Measurements from ENCODE around the gene MYOM1. TPM values are rescaled to one million over a fixed set of nuclear protein-coding genes. Genes with fewer than 3 reads are reported as not detected.
A peak's percentile ranks its signal among the peaks of the same experiment; 100 is the strongest.

The MYOM1 gene
- total RNA-seq, 1 donor from 2014 or later = 0.46 TPM

DNA sequence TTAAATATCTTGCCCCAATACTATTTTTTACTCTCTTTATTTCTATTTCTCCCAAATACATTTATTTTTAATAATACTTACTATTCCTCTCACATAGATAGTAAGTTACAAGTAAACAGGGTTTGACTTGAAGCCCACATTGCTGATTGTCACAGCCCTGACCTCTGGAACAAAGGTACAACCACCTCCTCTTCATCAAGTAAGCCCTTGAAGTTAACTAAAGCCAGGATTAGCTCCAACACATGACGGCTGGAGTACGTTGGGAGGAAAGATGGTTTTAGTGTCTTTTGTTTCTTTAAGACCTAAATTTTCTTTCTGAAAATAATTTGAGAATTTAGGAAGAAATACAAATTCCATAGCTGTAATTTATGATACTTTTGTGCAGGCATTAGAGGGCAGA, 949 bp downstream of the MYOM1 start:
- peaks cover 39% of the 10 kb centered on the region for H3K4me1 Mint-ChIP-seq (ENCODE audit: unreplicated experiment)
- no peak overlapping the region for H3K4me3 Mint-ChIP-seq (ENCODE audit: unreplicated experiment)
- TF ChIP-seq, protein P1, sequence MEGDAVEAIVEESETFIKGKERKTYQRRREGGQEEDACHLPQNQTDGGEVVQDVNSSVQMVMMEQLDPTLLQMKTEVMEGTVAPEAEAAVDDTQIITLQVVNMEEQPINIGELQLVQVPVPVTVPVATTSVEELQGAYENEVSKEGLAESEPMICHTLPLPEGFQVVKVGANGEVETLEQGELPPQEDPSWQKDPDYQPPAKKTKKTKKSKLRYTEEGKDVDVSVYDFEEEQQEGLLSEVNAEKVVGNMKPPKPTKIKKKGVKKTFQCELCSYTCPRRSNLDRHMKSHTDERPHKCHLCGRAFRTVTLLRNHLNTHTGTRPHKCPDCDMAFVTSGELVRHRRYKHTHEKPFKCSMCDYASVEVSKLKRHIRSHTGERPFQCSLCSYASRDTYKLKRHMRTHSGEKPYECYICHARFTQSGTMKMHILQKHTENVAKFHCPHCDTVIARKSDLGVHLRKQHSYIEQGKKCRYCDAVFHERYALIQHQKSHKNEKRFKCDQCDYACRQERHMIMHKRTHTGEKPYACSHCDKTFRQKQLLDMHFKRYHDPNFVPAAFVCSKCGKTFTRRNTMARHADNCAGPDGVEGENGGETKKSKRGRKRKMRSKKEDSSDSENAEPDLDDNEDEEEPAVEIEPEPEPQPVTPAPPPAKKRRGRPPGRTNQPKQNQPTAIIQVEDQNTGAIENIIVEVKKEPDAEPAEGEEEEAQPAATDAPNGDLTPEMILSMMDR (IDR thresholded peaks at IDR 0.05) = no peak
- H3K36me3 Mint-ChIP-seq (ENCODE audit: unreplicated experiment) = no peaks in the 10 kb centered on the region
- peaks cover 4% of the 10 kb centered on the region for H3K9me3 Mint-ChIP-seq (ENCODE audit: unreplicated experiment)
- peak; percentile 4 for DNase-seq (ENCODE audit: extremely low spot score, unreplicated experiment)
- peak overlapping the region; percentile 6 for H3K27ac Mint-ChIP-seq (ENCODE audit: unreplicated experiment)
- H3K27me3 Mint-ChIP-seq (ENCODE audit: unreplicated experiment) = no peaks in the 10 kb centered on the region

DNA sequence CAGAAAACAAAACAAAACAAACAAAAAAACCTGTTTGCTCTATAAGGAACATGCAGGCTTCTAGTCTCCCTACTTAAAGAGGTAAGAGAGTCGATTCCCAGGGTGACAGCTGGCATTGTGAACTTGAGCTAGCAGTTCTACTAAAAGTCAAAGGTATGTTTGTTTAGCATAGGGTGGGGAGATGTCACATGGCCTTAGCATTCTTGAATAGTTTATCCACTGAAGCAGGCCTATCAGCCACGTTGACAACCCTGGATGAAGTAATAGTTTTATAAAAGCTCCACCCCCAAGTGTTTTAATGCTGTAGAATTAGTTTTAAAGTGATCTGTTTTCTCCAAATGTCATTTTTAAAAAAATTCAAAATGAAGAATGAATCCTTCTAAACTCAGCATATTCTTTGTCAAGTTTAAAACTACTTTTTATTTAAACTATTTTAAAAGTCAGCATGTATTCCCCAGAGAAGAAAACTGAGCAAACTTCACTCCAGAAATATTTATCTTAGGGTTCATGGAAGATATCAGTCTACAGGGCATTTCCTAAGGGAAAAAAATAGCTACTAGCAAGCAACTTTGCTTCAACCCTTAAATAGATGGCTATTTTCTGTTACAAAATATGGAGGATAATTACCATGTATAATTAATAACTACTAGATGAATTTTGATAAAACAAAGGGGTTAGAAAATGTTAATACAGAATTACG, 1.7 kb downstream of the MYOM1 start:
- H3K4me1 Mint-ChIP-seq (ENCODE audit: unreplicated experiment) = peaks cover 42% of the 10 kb centered on the region
- TF ChIP-seq, protein P1 (IDR thresholded peaks at IDR 0.05) = no peak
- H3K27ac Mint-ChIP-seq (ENCODE audit: unreplicated experiment) = peak overlapping the region; percentile 84
- H3K27me3 Mint-ChIP-seq (ENCODE audit: unreplicated experiment) = no peaks in the 10 kb centered on the region
- H3K4me3 Mint-ChIP-seq (ENCODE audit: unreplicated experiment) = no peak overlapping the region
- H3K9me3 Mint-ChIP-seq (ENCODE audit: unreplicated experiment) = peaks cover 4% of the 10 kb centered on the region
- peak; percentile 42 for DNase-seq (ENCODE audit: extremely low spot score, unreplicated experiment)
- H3K36me3 Mint-ChIP-seq (ENCODE audit: unreplicated experiment) = no peaks in the 10 kb centered on the region

- peak overlapping the region; percentile 48 for H3K27ac Mint-ChIP-seq (ENCODE audit: unreplicated experiment)
- H3K9me3 Mint-ChIP-seq (ENCODE audit: unreplicated experiment) = peaks cover 4% of the 10 kb centered on the region
- H3K36me3 Mint-ChIP-seq (ENCODE audit: unreplicated experiment) = no peaks in the 10 kb centered on the region
- TF ChIP-seq, protein P1 (IDR thresholded peaks at IDR 0.05) = no peak
- peaks cover 49% of the 10 kb centered on the region for H3K4me1 Mint-ChIP-seq (ENCODE audit: unreplicated experiment)
- H3K4me3 Mint-ChIP-seq (ENCODE audit: unreplicated experiment) = no peak overlapping the region
- DNase-seq (ENCODE audit: extremely low spot score, unreplicated experiment) = peak; percentile 38
- no peaks in the 10 kb centered on the region for H3K27me3 Mint-ChIP-seq (ENCODE audit: unreplicated experiment)
Observed at GRCh38 chr18:3216987-3217386, 2.8 kb downstream of the MYOM1 start.

- Mint-ChIP-seq H3K4me3 (ENCODE audit: unreplicated experiment) (no peak overlapping the region), H3K27me3 (ENCODE audit: unreplicated experiment) (no peaks in the 10 kb centered on the region), H3K9me3 (ENCODE audit: unreplicated experiment) (peaks cover 4% of the 10 kb centered on the region), H3K36me3 (ENCODE audit: unreplicated experiment) (no peaks in the 10 kb centered on the region), H3K4me1 (ENCODE audit: unreplicated experiment) (peaks cover 62% of the 10 kb centered on the region), H3K27ac (ENCODE audit: unreplicated experiment) (no peak overlapping the region)
- TF ChIP-seq, protein P1 (IDR thresholded peaks at IDR 0.05) = no peak
- DNase-seq (ENCODE audit: extremely low spot score, unreplicated experiment) = no peak
Observed at GRCh38 chr18:3214855-3215637, 4.7 kb downstream of the MYOM1 start.

Measured in osteocyte (in vitro differentiated cells).